GM18907 (cell line): ENCODE measurements around the gene ZNF358.
"Not testable (repeated sequence)": the region's sequence is repeated elsewhere in the genome, so short reads cannot be mapped to it uniquely, and the experiment has no call there.

Experiments
- ATAC-seq: cut with Tn5 transposase; IDR thresholded peaks from one replicate; pipeline ENCODE4 v1.9.1; 2021; ENCODE audit warnings: mild to moderate bottlenecking, moderate library complexity; ENCODE audit not compliant: unreplicated experiment

ZNF358 gene

GRCh38 chr19:7534531-7535046 is 18.7 kb downstream of the ZNF358 start:
- ATAC-seq: peak; percentile 6

DNA sequence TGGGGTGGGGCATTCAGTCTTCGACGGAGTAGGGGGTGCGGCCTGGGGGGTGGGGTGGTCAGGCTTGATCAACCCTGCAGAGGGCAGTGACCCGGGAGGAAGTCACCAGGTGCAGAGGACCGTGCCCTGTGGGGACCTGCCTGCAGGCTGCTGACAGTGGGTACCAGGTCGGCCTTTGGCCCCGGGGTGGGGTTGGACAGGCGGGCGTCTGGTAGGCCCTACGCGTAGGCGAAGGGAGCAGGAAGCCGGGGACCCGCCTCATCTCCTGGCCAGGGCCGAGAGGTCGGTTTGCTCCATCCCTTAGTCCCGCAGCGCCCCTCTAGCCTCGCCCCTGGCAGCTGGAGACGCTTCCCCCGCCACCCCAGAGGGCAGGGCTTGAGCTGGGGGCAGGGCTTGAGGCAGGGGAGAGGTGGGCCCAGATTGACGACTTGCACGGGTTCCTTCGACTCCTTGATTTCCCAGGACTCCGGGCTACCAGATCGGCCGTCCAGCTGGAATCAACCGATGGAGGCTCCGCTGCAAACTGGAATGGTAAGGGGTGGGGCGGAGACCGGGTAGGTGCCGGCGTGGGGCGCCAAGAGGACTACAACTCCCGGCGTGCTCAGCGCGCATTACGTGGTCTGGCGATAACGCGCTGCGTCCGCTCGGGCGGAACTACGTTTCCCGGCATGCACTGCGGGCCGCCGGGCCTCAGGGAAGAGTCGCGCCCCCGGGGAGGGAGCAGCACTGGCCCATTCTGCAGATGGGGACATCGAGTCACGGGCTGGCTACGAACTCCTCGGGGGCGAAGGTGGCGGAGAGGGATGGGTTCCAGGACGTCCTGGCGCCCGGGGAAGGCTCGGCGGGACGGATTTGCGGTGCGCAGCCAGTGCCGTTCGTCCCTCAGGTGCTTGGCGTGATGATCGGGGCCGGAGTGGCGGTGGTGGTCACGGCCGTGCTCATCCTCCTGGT is 19.4 kb downstream of the ZNF358 start, which contains the start of gene PNPLA6:
TSS of gene PNPLA6 (plus strand) at position 671 of the 951 bp plus-strand sequence. CDS start at position 743, 72 bp downstream.
- ATAC-seq: peak; percentile 70

GRCh38 chr19:7535998-7536695 is 20.2 kb downstream of the ZNF358 start:
- no peak for ATAC-seq

DNA sequence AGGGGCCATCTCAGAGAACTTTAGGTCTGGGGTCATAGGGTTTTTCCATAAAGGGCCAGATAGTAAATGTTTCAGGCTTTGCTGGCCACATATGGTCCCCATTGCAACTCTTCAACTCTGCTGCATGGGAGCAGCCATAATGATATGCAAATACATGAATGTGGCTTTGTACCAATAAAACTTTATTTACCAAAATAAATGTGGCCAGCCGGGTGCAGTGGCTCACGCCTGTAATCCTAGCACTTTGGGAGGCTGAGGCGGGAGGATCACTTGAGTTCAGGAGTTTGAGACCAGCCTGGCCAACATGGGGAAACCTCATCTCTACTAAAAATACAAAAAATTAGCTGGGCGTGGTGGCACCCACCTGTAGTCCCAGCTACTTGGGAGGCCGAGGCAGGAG is 23.1 kb downstream of the ZNF358 start:
- not testable (repeated sequence) for ATAC-seq

- no peak for ATAC-seq
Measured at GRCh38 chr19:7539827-7540425, 24.0 kb downstream of the ZNF358 start.

GRCh38 chr19:7540761-7541474 is 25.0 kb downstream of the ZNF358 start:
- ATAC-seq: no peak

DNA sequence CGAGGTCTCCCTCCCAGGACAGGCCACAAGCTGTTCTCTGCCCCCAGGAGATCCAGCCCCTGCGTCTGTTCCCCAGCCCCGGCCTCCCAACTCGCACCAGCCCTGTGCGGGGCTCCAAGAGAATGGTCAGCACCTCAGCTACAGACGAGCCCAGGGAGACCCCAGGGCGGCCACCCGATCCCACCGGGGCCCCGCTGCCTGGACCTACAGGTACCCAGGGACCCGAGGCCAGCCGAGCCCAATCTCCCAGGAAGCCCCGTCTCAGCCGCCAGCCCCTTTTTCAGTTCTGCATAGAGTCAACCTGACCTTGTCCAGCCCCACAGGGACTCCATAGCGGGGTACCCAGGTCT is 25.5 kb downstream of the ZNF358 start:
- ATAC-seq: no peak

- ATAC-seq: no peak
Measured at GRCh38 chr19:7541828-7542443, 26.0 kb downstream of the ZNF358 start.

- ATAC-seq: no peak
Measured at GRCh38 chr19:7542556-7543348, 26.8 kb downstream of the ZNF358 start.

DNA sequence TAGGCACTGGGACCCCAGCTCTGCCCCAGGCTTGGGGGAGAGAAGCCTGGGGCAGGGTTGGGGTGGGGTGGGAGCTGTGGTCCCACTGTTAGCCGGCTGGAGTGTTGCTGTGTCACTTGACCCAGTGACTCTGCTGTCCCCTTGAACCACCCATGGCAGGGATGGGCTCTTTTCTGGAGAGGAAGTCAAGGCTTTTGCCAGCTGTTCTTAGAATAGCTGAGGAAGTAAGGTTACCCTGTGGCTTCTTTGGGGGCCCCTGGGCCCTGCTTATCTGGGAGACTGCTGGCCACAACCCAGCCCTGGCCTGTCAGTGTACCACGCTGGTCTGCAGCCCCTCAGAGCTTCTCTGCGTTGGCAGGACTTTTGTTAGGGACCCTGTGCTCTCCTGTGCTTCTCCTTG is 28.7 kb downstream of the ZNF358 start:
- ATAC-seq: no peak

DNA sequence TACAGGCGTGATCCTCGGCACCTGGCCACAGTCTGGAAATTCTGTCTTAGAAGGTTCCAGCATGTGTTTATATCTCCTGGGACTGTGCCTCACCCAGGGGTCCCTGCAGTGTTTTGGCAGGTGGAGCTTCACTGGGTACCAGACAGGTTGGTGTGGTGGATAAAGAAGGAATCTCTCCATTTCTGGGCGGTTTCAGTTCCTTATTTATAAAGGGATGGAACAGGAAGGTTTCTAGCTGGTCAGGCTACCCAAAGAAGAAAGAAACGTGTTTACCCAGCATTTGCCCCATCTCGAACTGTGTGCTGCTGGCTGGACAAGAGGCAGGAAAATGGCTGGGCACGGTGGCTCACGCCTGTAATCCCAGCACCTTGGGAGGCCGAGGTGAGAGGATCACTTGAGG is 29.4 kb downstream of the ZNF358 start:
- no peak for ATAC-seq

DNA sequence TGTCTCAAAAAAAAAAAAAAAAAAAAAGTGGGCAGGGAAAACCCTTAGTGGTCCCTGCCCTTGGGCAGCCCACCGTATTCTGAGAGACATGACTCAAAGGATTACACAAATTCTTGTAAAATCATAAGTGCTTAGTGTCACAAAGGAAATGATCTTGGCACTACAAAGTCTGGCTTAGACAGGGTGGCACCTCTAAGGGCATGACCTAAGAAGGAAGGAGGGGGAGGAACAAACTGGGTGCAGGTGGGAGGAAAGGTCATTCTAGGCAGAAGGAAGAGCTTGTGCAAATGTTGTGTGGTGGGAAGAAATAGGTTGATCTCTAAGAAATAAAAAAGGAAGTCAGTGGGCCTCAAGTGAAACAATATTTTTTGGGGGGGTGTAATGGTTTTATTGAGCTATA is 30.0 kb downstream of the ZNF358 start:
- no peak for ATAC-seq

GRCh38 chr19:7547159-7547558 is 31.3 kb downstream of the ZNF358 start:
- ATAC-seq: no peak

GRCh38 chr19:7549429-7550148 is 33.7 kb downstream of the ZNF358 start:
- ATAC-seq: no peak

DNA sequence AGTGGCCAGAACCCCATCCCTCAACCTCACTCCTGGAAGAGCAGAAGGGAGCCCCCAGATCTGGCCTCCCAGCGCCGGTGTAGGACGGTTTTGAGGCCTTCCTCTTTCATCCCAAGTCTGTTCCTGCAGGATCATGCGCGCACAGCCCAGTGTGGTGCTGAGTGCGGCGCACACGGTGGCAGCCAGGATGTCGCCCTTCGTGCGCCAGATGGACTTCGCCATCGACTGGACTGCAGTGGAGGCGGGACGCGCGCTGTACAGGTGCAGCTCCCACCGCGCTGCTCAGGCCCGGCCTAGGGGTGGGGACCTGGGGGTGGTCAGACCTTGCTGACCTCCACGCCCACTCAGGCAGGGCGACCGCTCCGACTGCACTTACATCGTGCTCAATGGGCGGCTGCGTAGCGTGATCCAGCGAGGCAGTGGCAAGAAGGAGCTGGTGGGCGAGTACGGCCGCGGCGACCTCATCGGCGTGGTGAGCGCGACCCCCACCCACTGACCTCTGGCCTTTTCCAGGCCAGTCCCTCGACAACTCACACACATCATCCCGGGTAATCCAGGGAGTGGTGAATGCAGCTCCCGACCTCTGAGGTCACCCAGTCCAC is 34.4 kb downstream of the ZNF358 start:
- no peak for ATAC-seq

DNA sequence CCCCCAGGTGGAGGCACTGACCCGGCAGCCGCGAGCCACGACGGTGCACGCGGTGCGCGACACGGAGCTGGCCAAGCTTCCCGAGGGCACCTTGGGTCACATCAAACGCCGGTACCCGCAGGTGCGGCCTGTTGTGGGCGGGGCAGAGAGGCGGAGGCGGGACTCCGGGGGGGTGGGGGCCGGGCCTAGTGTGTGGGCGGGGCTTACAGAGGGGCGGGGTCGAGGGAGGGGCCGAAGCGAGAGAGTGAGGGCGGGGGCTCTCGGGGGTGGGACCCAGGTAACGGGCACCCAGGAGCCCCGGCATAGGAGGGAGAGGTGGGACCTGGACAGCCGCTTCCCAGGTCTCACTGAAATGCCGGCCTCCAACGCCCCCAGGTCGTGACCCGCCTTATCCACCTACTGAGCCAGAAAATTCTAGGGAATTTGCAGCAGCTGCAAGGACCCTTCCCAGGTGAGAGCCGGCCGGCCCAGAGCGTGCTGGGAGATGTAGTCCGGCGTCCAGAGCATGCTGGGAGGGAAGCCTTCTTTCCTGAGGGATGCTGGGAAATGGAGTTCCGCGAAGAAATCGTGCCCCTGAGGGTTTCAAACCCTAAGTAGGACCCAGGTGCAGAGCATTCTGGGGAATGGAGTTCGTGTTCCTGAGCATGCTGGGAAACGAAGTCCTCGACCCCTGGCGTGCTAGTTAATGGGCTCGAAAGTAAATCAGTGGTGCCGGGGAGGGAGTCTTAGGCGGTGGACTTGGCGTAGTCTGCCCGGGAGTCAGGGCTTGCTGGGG is 35.3 kb downstream of the ZNF358 start:
- ATAC-seq: no peak

DNA sequence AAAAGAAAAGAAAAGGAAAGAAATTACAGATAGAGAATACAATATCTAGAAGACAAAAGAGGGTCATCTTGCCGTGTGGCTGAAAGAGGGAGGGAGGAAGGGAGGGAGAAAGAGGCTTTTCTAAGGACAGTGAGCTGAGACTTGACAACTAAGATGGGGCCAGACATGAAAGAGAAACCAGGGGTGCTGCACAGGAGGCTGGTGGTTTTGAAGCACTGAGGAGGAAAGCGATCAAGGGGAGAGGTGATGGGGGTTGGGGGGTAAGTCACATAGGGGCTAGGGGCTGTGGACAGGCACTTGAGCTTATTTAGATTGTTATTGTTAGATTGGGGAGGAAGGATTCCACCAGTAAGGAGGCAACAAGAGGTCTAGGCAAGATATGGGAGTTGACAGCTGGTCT is 36.9 kb downstream of the ZNF358 start:
- no peak for ATAC-seq

GRCh38 chr19:7554565-7554964 is 38.7 kb downstream of the ZNF358 start:
- ATAC-seq: no peak
